HG02763 (cell line): ENCODE results near the gene ARHGAP15.

Source experiments
- ATAC-seq: cut with Tn5 transposase; IDR thresholded peaks from one replicate; pipeline ENCODE4 v1.9.1; 2021; ENCODE audit warnings: mild to moderate bottlenecking, moderate library complexity; ENCODE audit not compliant: unreplicated experiment

Gene ARHGAP15

GRCh38 chr2:143259368-143259958 lies 130.2 kb downstream of the ARHGAP15 start:
- ATAC-seq = peak; percentile 54

GRCh38 chr2:143261986-143262385 lies 132.8 kb downstream of the ARHGAP15 start:
- ATAC-seq = no peak

GRCh38 chr2:143262389-143262788 lies 133.2 kb downstream of the ARHGAP15 start:
- no peak for ATAC-seq

DNA sequence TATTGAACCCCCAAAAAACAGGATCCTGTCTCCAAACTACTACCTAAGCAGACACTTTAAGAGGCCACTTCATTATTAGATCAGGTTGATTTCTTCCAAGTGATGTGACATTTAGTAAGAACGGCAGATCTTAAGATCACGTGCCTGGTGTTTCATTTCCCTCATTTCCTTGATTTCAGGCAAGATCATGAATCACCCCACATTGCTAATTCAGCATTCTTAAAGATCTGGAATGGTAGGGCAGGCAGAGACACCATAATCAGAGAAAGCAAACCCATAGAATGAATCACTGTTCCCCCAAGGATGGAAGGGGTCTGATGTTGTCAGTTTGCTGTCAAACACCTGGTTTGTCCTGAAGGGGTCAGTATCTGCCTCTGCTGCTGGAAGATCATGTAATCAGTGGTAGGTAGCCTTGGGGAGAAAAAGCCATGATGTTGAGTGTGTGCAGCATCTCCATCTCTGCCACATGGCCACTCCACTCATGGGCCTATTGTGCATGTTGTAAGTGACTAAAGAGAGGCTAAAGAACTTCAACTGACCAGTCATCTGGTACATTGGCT lies 133.9 kb downstream of the ARHGAP15 start:
- ATAC-seq = no peak

- no peak for ATAC-seq
Observed at GRCh38 chr2:143264851-143265250, 135.6 kb downstream of the ARHGAP15 start.

GRCh38 chr2:143279672-143280071 lies 150.5 kb downstream of the ARHGAP15 start:
- no peak for ATAC-seq

GRCh38 chr2:143280097-143280757 lies 151.0 kb downstream of the ARHGAP15 start:
- ATAC-seq = no peak

GRCh38 chr2:143282684-143283083 lies 153.5 kb downstream of the ARHGAP15 start:
- ATAC-seq = no peak

DNA sequence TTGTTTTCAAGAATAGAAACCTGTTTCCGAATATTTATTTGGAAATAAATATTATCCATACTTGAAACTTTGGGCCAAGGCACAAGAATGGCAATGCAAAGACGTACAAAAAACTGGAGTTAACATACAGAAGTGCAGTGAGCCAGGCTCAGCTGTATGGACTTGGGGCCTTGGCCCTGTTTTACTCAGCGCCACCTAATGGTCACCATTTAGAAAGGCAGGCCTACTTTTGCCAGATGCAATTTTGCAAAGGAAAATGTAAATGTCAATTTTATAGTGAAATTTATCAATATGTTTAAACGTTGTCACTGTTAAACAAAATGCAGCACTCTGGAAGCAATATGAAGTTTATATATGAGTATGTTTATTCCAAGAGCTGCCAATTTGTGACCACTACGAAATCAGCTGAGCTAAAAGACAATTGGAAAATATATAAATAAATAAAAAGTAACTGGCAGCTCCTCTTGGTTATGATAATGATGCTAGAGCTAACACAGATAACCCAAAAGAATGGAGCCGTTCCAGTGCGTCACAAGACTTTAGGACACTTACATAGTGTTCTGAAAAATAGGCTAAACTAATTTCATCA lies 155.0 kb downstream of the ARHGAP15 start:
- ATAC-seq = peak; percentile 58

DNA sequence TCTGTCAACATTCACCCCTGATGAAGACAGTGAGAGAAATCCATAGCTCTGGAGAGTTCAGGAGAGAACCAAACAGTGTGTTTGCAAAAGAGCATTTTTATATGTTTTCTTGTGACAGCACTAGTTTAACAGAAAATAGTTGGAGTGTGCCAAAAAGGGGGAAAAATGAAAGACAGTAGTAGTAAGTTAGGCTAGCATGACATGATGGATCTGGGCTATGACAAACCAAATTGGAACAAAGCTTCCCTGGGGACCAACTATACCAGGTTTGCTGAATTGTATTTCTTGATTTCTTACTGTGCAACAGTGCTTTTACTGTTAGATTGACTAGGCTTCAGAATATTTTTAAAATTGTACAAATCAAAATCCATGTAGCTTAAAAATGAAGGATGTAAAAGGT lies 159.8 kb downstream of the ARHGAP15 start:
- ATAC-seq = no peak

DNA sequence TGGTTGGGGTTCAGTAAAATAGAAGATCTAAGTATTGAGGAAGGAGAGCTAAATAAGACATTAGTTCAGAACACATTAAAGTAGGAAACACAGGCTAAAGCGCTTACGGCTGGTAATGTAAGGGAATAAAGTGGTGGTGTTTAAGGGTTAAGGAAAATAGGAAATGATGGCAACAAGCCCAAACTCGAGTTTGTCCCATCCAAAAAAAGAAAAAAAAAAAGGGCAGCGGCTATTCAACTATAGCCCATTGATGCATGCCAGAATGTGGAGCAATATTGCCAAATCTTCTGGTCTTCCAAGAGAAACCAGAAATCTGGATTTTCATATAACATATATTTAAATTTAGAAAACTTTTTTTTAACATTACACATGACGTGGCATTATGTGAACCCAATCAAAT lies 161.0 kb downstream of the ARHGAP15 start:
- no peak for ATAC-seq

GRCh38 chr2:143294068-143294467 lies 164.8 kb downstream of the ARHGAP15 start:
- ATAC-seq = no peak

DNA sequence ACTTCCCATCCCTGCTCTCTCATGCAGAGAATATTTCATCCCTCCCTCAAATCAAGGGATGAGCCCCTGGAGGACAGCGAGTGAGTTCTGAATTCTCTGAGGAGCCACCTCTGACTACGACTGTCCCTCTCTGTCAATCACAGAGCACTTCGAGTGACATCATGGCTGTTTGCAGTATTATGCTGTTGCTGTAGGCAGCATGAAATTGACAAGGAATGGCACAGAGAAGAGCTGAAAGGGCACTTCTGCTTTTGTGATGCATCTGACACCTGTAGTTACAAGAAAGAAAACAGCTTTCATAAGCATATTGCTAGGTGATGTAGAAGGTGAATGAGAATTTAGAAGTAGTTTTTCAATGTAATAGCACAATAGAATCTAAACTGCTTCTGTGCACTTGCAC lies 166.9 kb downstream of the ARHGAP15 start:
- ATAC-seq = no peak

DNA sequence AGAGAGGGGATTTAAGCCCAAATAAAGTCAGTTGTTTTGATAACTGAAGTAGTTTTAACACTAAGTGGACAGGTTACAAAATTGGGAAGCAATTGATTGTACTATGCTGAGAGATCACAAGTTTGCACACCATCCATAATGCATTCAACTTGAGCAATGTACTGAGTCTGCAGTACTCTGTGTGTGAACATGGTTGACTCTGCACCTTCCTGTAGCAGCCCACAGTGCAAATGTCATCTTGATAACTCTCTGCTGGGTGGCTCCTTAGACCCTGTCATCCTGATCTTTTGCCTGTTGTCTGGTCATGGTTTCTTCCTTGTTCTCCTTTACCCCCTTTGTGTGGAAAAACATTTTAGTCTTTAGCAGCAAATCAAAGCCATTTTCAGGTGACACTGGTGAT lies 168.0 kb downstream of the ARHGAP15 start:
- ATAC-seq = no peak

- ATAC-seq = no peak
Observed at GRCh38 chr2:143300536-143300935, 171.3 kb downstream of the ARHGAP15 start.

DNA sequence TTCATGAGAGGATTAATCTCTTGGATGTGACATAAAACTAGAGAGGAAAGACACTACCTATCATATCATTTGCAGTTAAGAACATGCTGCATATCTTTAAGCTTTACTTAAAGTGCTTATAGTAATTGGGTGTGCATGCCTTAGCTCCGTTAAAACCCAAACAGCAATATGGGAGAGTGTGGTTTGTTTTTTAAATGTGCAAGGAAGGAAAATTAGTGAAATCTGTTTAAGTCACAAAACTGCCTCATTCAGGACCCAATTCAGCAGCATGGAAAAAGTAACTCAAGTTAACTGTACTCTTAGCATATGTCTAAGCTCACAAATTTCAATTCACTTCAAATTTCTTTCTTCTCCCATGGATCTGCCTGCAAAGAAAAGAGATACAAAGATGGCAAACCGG lies 182.2 kb downstream of the ARHGAP15 start:
- ATAC-seq = no peak

DNA sequence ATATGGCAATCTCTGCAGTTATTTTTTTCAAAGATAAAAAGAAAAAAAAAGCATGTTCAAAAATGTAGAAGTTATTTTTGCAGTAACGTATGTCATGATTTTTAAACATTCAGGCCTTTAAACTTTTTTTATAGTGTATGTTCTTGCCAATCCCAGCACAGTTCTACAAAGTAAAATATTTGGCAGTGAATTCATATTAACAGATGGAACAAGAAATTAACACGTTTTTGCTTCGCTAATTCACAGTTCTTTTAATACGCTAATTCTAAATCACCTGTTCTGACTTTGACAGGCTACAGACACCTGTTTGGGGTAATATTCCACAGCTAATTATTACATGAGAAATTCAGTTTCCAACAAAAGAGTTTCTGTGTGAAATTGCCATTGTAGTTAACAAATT lies 183.2 kb downstream of the ARHGAP15 start:
- ATAC-seq = no peak

DNA sequence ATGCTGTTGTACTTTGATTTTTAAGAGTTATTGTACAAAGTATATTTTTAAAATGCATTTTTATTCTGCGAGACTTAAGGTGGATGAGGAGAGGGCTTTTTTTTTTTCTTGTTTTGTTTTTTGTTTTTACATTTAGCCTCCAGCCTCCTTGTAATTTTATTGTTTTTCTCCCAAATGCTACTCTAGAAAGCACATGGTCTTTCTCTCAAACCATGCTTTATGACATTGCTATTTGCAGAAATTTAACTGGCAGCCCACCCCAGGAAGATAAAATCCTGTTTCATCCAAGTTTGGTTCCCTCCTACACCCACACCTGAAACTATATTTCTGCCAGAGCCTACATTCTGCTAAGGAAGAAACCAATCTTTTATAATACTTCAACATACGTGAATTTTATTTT lies 184.6 kb downstream of the ARHGAP15 start:
- no peak for ATAC-seq

- no peak for ATAC-seq
Observed at GRCh38 chr2:143321994-143322393, 192.8 kb downstream of the ARHGAP15 start.

DNA sequence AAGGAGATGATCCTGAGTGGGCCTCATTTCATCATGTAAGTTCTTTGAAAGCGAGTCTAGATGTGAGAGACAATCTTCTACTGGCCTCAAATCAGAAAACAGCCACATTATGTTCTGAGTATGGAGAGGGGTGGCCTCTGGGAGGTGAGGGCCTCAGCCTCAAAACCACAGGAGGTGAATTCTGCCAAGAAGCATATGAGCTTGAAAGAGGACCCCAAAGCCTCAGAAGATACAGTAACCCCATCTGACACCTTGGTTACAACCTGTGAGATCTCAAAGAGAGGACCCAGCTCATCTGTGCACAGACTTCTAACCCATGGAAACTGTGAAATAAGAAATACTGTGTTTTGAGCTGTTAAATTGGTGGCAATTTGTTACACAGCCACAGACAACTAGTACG lies 200.1 kb downstream of the ARHGAP15 start:
- ATAC-seq = no peak

- ATAC-seq = no peak
Observed at GRCh38 chr2:143333168-143333791, 204.1 kb downstream of the ARHGAP15 start.

DNA sequence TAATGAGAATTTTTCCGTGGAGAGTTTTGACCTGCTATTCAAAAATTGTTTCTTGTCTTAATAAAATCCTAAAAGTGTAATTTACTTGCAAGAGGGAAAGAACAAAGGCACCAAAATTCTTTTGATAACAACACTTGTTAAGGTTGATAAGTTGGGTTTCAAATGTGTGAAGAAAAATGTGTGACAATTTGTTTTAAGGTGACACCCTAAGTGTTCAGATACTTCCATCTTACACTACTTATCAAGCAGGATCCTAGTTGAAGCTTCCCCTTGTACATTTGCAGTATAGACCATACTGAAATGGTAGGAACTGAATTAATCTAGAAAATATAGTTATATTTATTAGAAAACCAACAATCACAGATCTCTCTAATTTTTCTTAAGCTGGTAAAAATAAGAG lies 204.6 kb downstream of the ARHGAP15 start:
- no peak for ATAC-seq
